ENCODE measurements around the gene PLEKHM3. TPM values are rescaled to one million over a fixed set of nuclear protein-coding genes. Genes with fewer than 3 reads are reported as not detected.

The PLEKHM3 gene
- total RNA-seq, 1 donor from 2014 or later = 10.4 TPM

DNA sequence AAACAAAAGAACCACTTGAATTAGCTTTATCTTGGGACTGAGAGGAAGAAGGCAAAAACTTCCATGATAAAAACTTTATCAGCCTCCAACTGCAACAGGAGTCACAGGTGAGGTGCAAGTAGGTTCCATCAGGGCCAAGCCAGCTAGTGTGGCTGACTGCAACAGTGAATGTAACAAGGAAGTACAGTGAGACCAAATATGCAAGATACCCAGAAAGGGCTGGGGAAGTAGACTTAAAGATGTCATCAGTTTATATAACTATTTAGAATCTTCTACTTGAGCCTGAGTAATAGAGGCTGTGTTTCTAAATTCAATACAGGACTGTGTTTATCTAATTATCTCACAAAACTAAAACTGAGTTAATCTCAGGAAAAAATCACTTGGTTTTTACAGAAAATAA lies 14.8 kb downstream of the PLEKHM3 start:
- H3K27me3 Mint-ChIP-seq (ENCODE audit: unreplicated experiment) = peaks cover 1% of the 10 kb centered on the region
- TF ChIP-seq CTCF (IDR thresholded peaks at IDR 0.05; ENCODE audit: unreplicated experiment) = no peak
- no peak overlapping the region for H3K4me3 Mint-ChIP-seq (ENCODE audit: unreplicated experiment)
- peaks cover 9% of the 10 kb centered on the region for H3K4me1 Mint-ChIP-seq (ENCODE audit: unreplicated experiment)
- H3K9me3 Mint-ChIP-seq (ENCODE audit: unreplicated experiment) = no peaks in the 10 kb centered on the region
- no peaks in the 10 kb centered on the region for H3K36me3 Mint-ChIP-seq (ENCODE audit: low read depth, unreplicated experiment)
- no peak for DNase-seq (ENCODE audit: low spot score)
- no peak overlapping the region for H3K27ac Mint-ChIP-seq (ENCODE audit: unreplicated experiment)

DNA sequence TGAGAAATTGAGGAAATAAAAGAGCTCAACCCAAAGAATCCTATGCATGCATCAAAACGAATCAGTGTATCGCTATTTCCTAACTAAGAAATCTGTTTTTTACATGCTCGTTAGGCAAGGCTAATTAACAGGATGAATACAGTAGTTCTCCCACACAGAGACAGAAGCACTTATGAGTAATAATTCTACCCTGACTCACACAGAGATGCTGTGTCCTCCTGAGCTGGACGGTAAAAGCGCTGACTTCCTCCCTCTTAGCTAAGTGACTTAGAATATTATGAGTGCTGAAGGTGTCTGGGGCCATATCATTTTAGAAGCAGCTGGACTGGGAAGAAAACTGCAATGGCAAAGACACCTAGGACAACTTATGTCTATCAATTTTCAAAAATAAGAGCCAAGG lies 18.5 kb downstream of the PLEKHM3 start:
- DNase-seq (ENCODE audit: low spot score) = no peak
- H3K36me3 Mint-ChIP-seq (ENCODE audit: low read depth, unreplicated experiment) = no peaks in the 10 kb centered on the region
- H3K27me3 Mint-ChIP-seq (ENCODE audit: unreplicated experiment) = peaks cover 1% of the 10 kb centered on the region
- no peaks in the 10 kb centered on the region for H3K9me3 Mint-ChIP-seq (ENCODE audit: unreplicated experiment)
- no peak overlapping the region for H3K4me3 Mint-ChIP-seq (ENCODE audit: unreplicated experiment)
- TF ChIP-seq CTCF (IDR thresholded peaks at IDR 0.05; ENCODE audit: unreplicated experiment) = no peak
- H3K27ac Mint-ChIP-seq (ENCODE audit: unreplicated experiment) = no peak overlapping the region
- no peaks in the 10 kb centered on the region for H3K4me1 Mint-ChIP-seq (ENCODE audit: unreplicated experiment)

GRCh38 chr2:208006337-208006736 lies 19.0 kb downstream of the PLEKHM3 start:
- Mint-ChIP-seq H3K4me1 (ENCODE audit: unreplicated experiment) (no peaks in the 10 kb centered on the region), H3K27ac (ENCODE audit: unreplicated experiment) (no peak overlapping the region), H3K4me3 (ENCODE audit: unreplicated experiment) (no peak overlapping the region), H3K9me3 (ENCODE audit: unreplicated experiment) (no peaks in the 10 kb centered on the region), H3K27me3 (ENCODE audit: unreplicated experiment) (peaks cover 1% of the 10 kb centered on the region), H3K36me3 (ENCODE audit: low read depth, unreplicated experiment) (no peaks in the 10 kb centered on the region)
- no peak for TF ChIP-seq CTCF (IDR thresholded peaks at IDR 0.05; ENCODE audit: unreplicated experiment)
- DNase-seq (ENCODE audit: low spot score) = no peak

GRCh38 chr2:208001924-208002323 lies 23.4 kb downstream of the PLEKHM3 start:
- H3K9me3 Mint-ChIP-seq (ENCODE audit: unreplicated experiment) = no peaks in the 10 kb centered on the region
- DNase-seq (ENCODE audit: low spot score) = no peak
- no peak for TF ChIP-seq CTCF (IDR thresholded peaks at IDR 0.05; ENCODE audit: unreplicated experiment)
- H3K36me3 Mint-ChIP-seq (ENCODE audit: low read depth, unreplicated experiment) = peaks cover 12% of the 10 kb centered on the region
- no peak overlapping the region for H3K4me3 Mint-ChIP-seq (ENCODE audit: unreplicated experiment)
- no peaks in the 10 kb centered on the region for H3K27me3 Mint-ChIP-seq (ENCODE audit: unreplicated experiment)
- no peak overlapping the region for H3K27ac Mint-ChIP-seq (ENCODE audit: unreplicated experiment)
- H3K4me1 Mint-ChIP-seq (ENCODE audit: unreplicated experiment) = no peaks in the 10 kb centered on the region

DNA sequence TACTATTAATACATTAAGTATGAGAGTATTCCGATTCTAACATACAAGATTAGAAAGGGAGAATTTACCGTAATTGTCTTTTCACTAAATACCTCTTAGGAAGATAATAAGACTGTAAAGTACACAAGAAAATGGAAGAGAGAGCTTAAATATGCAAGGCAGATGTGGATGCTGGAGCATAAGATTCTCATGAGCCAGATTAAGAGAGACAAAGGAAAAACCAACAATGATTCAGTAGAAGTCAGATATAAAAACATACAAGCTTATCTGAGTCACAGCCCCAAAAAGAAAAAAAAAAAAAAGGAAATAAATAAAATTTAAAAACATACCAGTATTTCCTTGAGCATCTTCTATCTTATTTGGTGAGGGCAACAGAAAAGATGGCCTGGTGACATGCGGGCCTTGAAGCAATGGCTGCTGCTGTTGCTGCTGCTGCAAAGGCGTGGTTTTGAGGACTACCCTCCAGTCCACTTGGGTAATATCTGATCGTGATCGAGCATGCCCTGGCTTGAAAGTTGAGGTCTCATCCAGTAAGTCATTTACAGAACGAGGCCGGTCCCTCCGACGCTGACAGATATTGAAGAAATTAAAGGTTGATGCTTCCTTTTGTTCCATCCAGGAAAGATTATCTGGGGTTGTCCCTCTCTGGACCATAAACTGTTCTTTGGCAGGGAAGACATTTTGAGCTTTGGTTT lies 24.5 kb downstream of the PLEKHM3 start:
- Mint-ChIP-seq H3K36me3 (ENCODE audit: low read depth, unreplicated experiment) (peaks cover 12% of the 10 kb centered on the region), H3K27me3 (ENCODE audit: unreplicated experiment) (no peaks in the 10 kb centered on the region), H3K4me1 (ENCODE audit: unreplicated experiment) (no peaks in the 10 kb centered on the region), H3K27ac (ENCODE audit: unreplicated experiment) (no peak overlapping the region), H3K9me3 (ENCODE audit: unreplicated experiment) (no peaks in the 10 kb centered on the region), H3K4me3 (ENCODE audit: unreplicated experiment) (no peak overlapping the region)
- TF ChIP-seq CTCF (IDR thresholded peaks at IDR 0.05; ENCODE audit: unreplicated experiment) = no peak
- no peak for DNase-seq (ENCODE audit: low spot score)
